ENCODE measurements around the gene LHX3. TPM values are rescaled to one million over a fixed set of nuclear protein-coding genes. Genes with fewer than 3 reads are reported as not detected.

LHX3 gene
- polyA plus RNA-seq, 2 of the 4 experiments (the other 2 are of a cell fraction): 0.03 TPM; not detected in 1

DNA sequence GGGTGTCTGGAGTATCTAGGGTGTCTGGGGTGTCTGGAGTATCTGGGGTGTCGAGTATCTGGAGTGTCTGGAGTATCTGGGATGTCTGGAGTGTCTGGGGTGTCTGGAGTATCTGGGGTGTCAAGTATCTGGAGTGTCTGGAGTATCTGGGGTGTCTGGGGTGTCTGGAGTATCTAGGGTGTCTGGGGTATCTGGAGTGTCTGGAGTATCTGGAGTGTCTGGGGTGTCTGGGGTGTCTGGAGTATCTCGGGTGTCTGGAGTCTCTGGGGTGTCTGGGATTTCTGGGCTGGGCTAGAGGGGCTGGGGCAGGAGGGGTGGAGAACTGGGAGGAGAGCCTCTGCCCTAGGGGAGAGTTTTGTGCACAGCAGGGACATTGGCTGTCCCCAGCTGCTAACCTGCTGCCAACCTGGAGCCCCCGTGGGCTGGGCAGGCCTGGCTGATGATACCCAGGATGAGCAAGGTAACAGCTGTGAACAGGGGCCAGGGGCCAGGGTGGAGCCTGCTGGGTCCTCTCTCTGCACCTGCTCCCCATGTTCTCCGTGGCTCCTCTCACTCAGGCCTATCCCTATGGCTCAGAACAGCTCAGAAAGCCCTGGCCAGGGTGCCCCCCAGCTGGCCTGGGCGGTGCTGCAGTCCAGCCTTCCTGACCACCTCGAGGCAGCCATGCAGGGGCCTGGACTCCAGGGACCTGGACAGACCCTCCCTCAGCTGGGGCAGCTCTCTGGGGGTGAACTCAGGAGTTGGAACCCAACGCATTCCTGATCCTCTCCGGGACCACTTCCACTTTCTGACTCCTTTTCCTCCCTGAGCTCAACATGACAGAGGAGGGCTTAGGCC, 29.9 kb downstream of the LHX3 start:
- FAIRE-seq: no peak
- ATAC-seq: peak; percentile 28 to 35; a peak in 2 of 6 replicates
- Histone ChIP-seq H3K4me1 (peaks cover under 1% of the 10 kb centered on the region; the same call in 1 of the 3 replicates), H3K4me2 (no peak overlapping the region), H3K27ac (no peak overlapping the region), H3K9me3 (no peaks in the 10 kb centered on the region), H3K4me3 (no peak overlapping the region)
- TF ChIP-seq PHF8 (IDR thresholded peaks at IDR 0.05; ENCODE audit: borderline replicate concordance, low read depth) (no peak), HOXB5 (CRISPR knock-in tag; IDR thresholded peaks at IDR 0.05) (no peak), CBX8 (IDR thresholded peaks at IDR 0.05) (no peak), RAD21 (conservative IDR thresholded peaks at IDR 0.05 in 1 of 2, IDR thresholded peaks at IDR 0.05 in 1 of 2) (0 out of 5 replicates have a peak, but pooled peaks of 1 of the 2 experiments have one; percentile 1)
- 63% methylated on average over 6 of the region's 8 CpGs for WGBS (ENCODE audit: missing lambda C conversion rate)
- ChIA-PET CTCF (interaction anchor here (0.9 to 1.9 kb wide), 4 partner anchors 9 to 109 kb away, joined by 3 to 7 read pairs (median 4); no protein-coding TSS in a partner anchor), POLR2A (no interaction called here)
- DNase-seq (ENCODE audit: low read depth in 1 of 2, low spot score in 1 of 2): no peak

DNA sequence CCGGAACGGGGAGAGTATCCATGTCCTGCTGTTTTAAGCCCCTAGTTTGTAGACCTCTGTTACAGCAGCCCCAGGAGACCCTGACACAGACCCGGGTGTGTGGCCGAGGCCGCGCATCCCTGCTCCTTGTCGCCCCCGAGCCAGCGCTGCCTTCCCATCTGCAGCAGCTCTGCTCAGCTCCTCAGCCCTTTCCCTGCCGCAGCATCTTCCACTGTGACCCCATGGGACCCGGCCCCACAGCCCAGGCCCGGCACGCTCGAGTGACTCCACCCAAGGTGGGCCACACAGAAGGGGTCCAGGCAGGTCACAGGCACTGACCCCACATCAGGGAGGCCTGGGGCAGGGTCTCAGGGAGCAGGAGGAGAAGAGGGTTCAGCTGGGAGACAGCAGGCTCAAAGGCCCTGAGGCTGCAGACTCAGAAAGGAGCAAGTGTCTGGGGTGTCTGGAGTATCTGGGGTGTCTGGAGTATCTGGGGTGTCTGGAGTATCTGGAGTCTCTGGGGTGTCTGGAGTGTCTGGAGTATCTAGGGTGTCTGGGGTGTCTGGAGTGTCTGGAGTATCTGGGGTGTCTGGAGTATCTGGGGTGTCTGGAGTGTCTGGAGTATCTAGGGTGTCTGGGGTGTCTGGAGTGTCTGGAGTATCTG, 31.2 kb downstream of the LHX3 start:
- no peak overlapping the region for H3K4me3 ChIP-seq
- WGBS (ENCODE audit: missing lambda C conversion rate): 84% methylated on average over 7 of the region's 14 CpGs
- peaks cover 7% of the 10 kb centered on the region; the same call in 1 of the 3 replicates for H3K4me1 ChIP-seq
- no peaks in the 10 kb centered on the region for H3K9me3 ChIP-seq
- no peak for ATAC-seq
- no peak for DNase-seq (ENCODE audit: low read depth in 1 of 2, low spot score in 1 of 2)
- ChIA-PET CTCF (interaction anchor here (1.1 kb wide), 1 partner anchor 109 kb away, joined by 3 read pairs; no protein-coding TSS in a partner anchor), POLR2A (no interaction called here)
- H3K4me2 ChIP-seq: no peak overlapping the region
- FAIRE-seq: no peak
- H3K27ac ChIP-seq: no peak overlapping the region
- TF ChIP-seq, protein P1, sequence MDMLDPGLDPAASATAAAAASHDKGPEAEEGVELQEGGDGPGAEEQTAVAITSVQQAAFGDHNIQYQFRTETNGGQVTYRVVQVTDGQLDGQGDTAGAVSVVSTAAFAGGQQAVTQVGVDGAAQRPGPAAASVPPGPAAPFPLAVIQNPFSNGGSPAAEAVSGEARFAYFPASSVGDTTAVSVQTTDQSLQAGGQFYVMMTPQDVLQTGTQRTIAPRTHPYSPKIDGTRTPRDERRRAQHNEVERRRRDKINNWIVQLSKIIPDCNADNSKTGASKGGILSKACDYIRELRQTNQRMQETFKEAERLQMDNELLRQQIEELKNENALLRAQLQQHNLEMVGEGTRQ (IDR thresholded peaks at IDR 0.05): no peak
- TF ChIP-seq HDAC2 (IDR thresholded peaks at IDR 0.05): no peak
- no peak for TF ChIP-seq FOSL2 (IDR thresholded peaks at IDR 0.05)
- no peak for TF ChIP-seq FOSL2 (CRISPR knock-in tag; IDR thresholded peaks at IDR 0.05)
- no peak for TF ChIP-seq TFCP2L1 (CRISPR knock-in tag; IDR thresholded peaks at IDR 0.05)

DNA sequence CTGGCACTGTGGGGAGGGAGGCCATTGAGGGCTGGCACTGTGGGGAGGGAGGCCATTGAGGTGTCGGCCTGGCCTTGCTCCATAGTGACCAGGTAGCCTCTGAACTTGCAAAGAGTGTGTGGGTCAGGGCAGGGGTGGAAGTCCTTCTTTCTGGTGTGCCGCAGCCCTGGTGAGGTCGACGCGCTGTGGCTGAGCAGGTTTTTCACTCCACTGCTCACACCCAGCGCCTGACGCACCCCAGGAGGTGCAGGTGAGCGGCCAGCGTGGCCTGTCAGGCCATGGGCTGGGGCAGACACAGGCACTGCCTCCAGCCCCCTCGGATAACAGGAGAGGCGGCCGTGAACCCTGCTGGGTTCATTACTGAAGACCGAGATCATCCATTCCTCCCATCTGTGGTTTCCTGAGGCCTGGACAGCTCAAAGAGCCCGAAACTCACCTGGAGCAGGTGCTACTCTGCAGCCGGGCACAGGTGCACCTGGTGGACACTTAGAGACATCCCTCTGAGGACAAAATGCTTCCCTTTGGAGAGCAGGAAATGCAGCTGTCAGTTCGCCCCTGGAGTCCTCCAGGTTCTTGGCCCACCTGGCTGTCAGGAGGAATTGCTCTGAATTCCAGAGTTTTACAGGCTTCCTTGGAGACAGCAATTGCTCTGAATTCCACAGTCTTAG, 32.4 kb downstream of the LHX3 start:
- no peaks in the 10 kb centered on the region for H3K9me3 ChIP-seq
- CTCF ChIA-PET: interaction anchor here (1.1 to 7.5 kb wide), 4 partner anchors 13 to 111 kb away, joined by 3 to 64 read pairs (median 18); no protein-coding TSS in a partner anchor
- no peak overlapping the region for H3K4me3 ChIP-seq
- TF ChIP-seq HEYL (CRISPR knock-in tag; IDR thresholded peaks at IDR 0.05): no peak
- TF ChIP-seq MAFK (IDR thresholded peaks at IDR 0.05; ENCODE audit: partially characterized antibody): no peak
- TF ChIP-seq HOXB13 (CRISPR knock-in tag; IDR thresholded peaks at IDR 0.05; ENCODE audit: low read depth): no peak
- no peak for TF ChIP-seq EHMT2 (IDR thresholded peaks at IDR 0.05; ENCODE audit: low read depth)
- no peak for TF ChIP-seq FOXS1 (CRISPR knock-in tag; IDR thresholded peaks at IDR 0.05)
- no peak for TF ChIP-seq POLR2AphosphoS2 (conservative IDR thresholded peaks at IDR 0.05; ENCODE audit: low read length)
- TF ChIP-seq FOSL2 (IDR thresholded peaks at IDR 0.05): no peak
- no peak for TF ChIP-seq FOSL2 (CRISPR knock-in tag; IDR thresholded peaks at IDR 0.05)
- no peak for TF ChIP-seq MYC (IDR thresholded peaks at IDR 0.05; ENCODE audit: borderline replicate concordance, low read length)
- no peak for TF ChIP-seq FOSB (CRISPR knock-in tag; IDR thresholded peaks at IDR 0.05)
- no peak for TF ChIP-seq HDAC2 (IDR thresholded peaks at IDR 0.05)
- TF ChIP-seq POLR2A (IDR thresholded peaks at IDR 0.05; ENCODE audit: low read length): no peak
- no peak for TF ChIP-seq EHF (CRISPR knock-in tag; IDR thresholded peaks at IDR 0.05)
- TF ChIP-seq JUNB (IDR thresholded peaks at IDR 0.05): no peak
- TF ChIP-seq, protein P2, sequence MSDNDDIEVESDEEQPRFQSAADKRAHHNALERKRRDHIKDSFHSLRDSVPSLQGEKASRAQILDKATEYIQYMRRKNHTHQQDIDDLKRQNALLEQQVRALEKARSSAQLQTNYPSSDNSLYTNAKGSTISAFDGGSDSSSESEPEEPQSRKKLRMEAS (IDR thresholded peaks at IDR 0.05): no peak
- no peak overlapping the region for H3K4me2 ChIP-seq
- POLR2A ChIA-PET: interaction anchor here (0.6 kb wide), 1 partner anchor 15 kb away, joined by 7 read pairs; no protein-coding TSS in a partner anchor
- no peak for DNase-seq (ENCODE audit: low read depth in 1 of 2, low spot score in 1 of 2)
- no peak for ATAC-seq
- WGBS (ENCODE audit: missing lambda C conversion rate): 76% methylated on average over 16 of the region's 16 CpGs
- H3K27ac ChIP-seq: no peak overlapping the region
- H3K4me1 ChIP-seq: peaks cover 7% of the 10 kb centered on the region; the same call in 1 of the 3 replicates
- FAIRE-seq: no peak
